KBM-7 (cell line): ENCODE measurements around the gene ARSJ.
"Not testable (repeated sequence)": the region's sequence is repeated elsewhere in the genome, so short reads cannot be mapped to it uniquely, and the experiment has no call there.

ENCODE experiments used
- DNase-seq: peaks from one replicate; pipeline ENCODE4 v3.0.0-alpha.2; 2015
- in situ Hi-C: fragments of 300-500 bp; cut with MboI; formaldehyde crosslinking; loops from 2 replicates; pipeline ENCODE4 v1.14.3; 2020; ENCODE audit warnings: low sequenced_read_pairs, low pct_unique_long_range_greater_than_20kb, mixed read lengths

The ARSJ gene

GRCh38 chr4:113962016-113962347, 17.5 kb downstream of the ARSJ start:
- DNase-seq, result no peak
- in situ Hi-C loops, result no loop called here

GRCh38 chr4:113960684-113961321, 18.6 kb downstream of the ARSJ start:
- in situ Hi-C loops, result no loop called here
- DNase-seq, result no peak

- in situ Hi-C loops, result no loop called here
These were observed 19.9 kb downstream of the ARSJ start for GRCh38 chr4:113959539-113959937.

GRCh38 chr4:113958766-113959538, 20.5 kb downstream of the ARSJ start:
- DNase-seq, result no peak
- in situ Hi-C loops, result no loop called here

More at GRCh38 chr4:113959539-113959937, 19.9 kb downstream of the ARSJ start:
- no peak for DNase-seq

- DNase-seq, result no peak
- in situ Hi-C loops, result no loop called here
These were observed 21.5 kb downstream of the ARSJ start for GRCh38 chr4:113957956-113958355.

GRCh38 chr4:113955948-113956347, 23.5 kb downstream of the ARSJ start:
- in situ Hi-C loops, result no loop called here

GRCh38 chr4:113955411-113955810, 24.0 kb downstream of the ARSJ start:
- in situ Hi-C loops, result no loop called here
- no peak for DNase-seq

More at GRCh38 chr4:113955948-113956347, 23.5 kb downstream of the ARSJ start:
- no peak for DNase-seq

- DNase-seq, result no peak
- in situ Hi-C loops, result no loop called here
These were observed 25.6 kb downstream of the ARSJ start for GRCh38 chr4:113953888-113954287.

- in situ Hi-C loops, result no loop called here
- peak; percentile 43 for DNase-seq
These were observed 26.9 kb downstream of the ARSJ start for GRCh38 chr4:113952452-113953029.

- in situ Hi-C loops, result no loop called here
These were observed 28.2 kb downstream of the ARSJ start for GRCh38 chr4:113951263-113951662.

GRCh38 chr4:113950207-113950606, 29.2 kb downstream of the ARSJ start:
- in situ Hi-C loops, result no loop called here

More at GRCh38 chr4:113951263-113951662, 28.2 kb downstream of the ARSJ start:
- no peak for DNase-seq

GRCh38 chr4:113947484-113947883, 32.0 kb downstream of the ARSJ start:
- no peak for DNase-seq
- in situ Hi-C loops, result no loop called here

More at GRCh38 chr4:113950207-113950606, 29.2 kb downstream of the ARSJ start:
- no peak for DNase-seq

GRCh38 chr4:113945906-113946305, 33.5 kb downstream of the ARSJ start:
- DNase-seq, result no peak
- in situ Hi-C loops, result no loop called here

GRCh38 chr4:113943863-113944262, 35.6 kb downstream of the ARSJ start:
- in situ Hi-C loops, result no loop called here
- no peak for DNase-seq

- in situ Hi-C loops, result no loop called here
- no peak for DNase-seq
These were observed 36.4 kb downstream of the ARSJ start for GRCh38 chr4:113943085-113943484.

- in situ Hi-C loops, result no loop called here
- DNase-seq, result no peak
These were observed 37.6 kb downstream of the ARSJ start for GRCh38 chr4:113941836-113942235.

- in situ Hi-C loops, DNase-seq: not testable (repeated sequence)
These were observed 39.3 kb downstream of the ARSJ start for GRCh38 chr4:113940103-113940502.

- DNase-seq, result no peak
- in situ Hi-C loops, result no loop called here
These were observed 44.3 kb downstream of the ARSJ start for GRCh38 chr4:113935190-113935589.

- DNase-seq, in situ Hi-C loops: not testable (repeated sequence)
These were observed 54.7 kb downstream of the ARSJ start for GRCh38 chr4:113924706-113925105.

- in situ Hi-C loops, result no loop called here
- no peak for DNase-seq
These were observed 58.2 kb downstream of the ARSJ start for GRCh38 chr4:113921089-113921794.
